CD4-positive, alpha-beta T cell treated with Interleukin-1 beta for 1 hour (primary cell): ENCODE measurements around the gene NFX1.
"Not testable (repeated sequence)": the region's sequence is repeated elsewhere in the genome, so short reads cannot be mapped to it uniquely, and the experiment has no call there.

Source experiments
- DNase-seq, 2 donors: peaks; one replicate each; pipeline ENCODE4 v3.0.0-alpha.2; 2020 to 2022

Gene NFX1

DNA sequence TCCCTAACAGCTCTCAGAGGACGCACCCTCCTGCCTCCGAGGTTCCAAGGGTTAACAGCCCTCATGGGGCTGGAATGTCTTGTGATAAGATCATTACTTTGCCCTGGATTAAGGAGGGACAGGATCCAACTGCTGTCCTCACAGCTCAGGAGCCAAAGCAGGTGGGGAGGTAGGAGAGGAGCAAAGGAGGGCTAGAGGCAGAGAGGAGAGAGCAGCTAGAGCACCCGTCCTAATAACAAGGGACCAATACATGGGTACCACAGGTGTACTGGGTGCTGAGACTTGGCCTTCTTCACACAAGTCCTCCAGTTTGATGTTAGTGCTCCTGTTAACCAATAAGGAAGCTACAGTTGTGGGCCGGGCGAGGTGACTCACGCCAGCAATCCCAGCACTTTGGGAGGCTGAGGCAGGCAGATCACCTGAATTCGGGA lies 102.3 kb downstream of the NFX1 start:
- DNase-seq, result not testable (repeated sequence)

- no peak for DNase-seq
These were observed 103.3 kb downstream of the NFX1 start for GRCh38 chr9:33393581-33393980.

GRCh38 chr9:33393986-33394385 lies 103.7 kb downstream of the NFX1 start:
- DNase-seq, result not testable (repeated sequence)

- not testable (repeated sequence) for DNase-seq
These were observed 105.0 kb downstream of the NFX1 start for GRCh38 chr9:33395159-33395879.

GRCh38 chr9:33397801-33398200 lies 107.5 kb downstream of the NFX1 start:
- not testable (repeated sequence) for DNase-seq

- not testable (repeated sequence) for DNase-seq
These were observed 108.7 kb downstream of the NFX1 start for GRCh38 chr9:33399047-33399446.

GRCh38 chr9:33401809-33402208 lies 111.5 kb downstream of the NFX1 start:
- not testable (repeated sequence) for DNase-seq

DNA sequence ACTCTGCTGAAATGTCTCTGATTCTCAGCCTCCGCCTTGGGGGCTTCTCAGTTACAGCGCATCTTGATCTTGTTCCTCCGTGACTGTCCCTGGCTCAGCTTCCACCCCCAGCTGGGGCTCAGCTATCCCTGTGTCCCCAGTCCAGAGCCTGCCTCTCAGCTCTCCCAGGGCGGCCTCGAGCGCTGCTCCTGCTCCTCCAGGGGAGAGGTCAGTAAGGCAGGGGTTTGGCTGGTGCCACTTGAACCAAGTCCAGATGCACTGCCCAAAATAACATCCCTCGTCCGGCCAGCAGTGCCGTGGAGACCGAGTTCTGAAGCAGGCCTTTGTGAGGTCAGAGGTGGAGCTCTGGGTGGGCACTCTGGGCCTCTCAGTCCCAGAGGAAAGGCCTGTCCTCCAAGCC lies 112.1 kb downstream of the NFX1 start, which contains the start of gene AQP7:
Gene AQP7, minus strand, starts transcription at position 198 of the 400 bp plus-strand sequence. CDS start 1,306 bp downstream, outside the sequence.
- not testable (repeated sequence) for DNase-seq

DNA sequence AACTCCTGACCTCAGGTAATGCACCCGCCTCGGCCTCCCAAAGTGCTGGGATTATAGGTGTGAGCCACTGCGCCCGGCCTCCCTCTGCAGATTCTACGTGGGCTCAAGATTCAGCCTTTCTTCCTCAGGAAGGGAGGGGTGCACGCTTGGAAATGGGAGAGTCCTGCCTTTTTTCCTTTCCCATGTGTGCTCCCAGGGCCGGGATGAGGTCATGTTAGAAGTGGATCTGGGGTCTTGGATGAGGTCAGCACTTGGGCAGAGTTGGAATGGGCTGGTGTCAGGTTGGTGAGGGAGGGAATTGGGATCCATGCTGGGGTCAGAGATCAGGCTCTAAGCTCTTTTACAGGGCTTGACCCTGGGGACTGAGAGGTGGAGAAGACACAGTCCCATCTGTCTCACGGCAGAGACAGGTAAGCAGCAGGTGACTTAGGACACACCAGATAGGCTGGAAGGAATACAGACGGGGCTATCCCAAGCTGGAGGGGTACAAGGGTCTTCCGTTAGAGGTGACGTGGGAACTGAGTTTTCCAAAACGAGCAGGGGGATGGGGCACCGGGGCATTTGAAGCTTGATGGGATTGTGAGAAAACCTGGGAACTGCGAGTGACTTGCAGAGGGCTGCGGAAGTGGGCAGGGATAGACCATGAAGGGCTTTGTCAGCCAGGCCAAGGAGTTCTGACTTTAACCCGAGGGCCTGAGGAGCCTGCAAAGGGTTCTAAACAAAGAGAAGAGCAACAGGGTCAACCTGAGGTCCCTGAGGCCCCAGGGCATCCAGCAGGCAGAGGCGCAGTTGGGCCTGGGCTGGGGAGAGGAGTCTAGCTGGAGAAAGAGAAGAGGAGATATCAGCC lies 113.8 kb downstream of the NFX1 start:
- DNase-seq, result no peak

GRCh38 chr9:33404788-33405362 lies 114.6 kb downstream of the NFX1 start:
- no peak for DNase-seq

GRCh38 chr9:33407061-33407460 lies 116.7 kb downstream of the NFX1 start:
- DNase-seq, result no peak

- DNase-seq, result no peak
These were observed 117.8 kb downstream of the NFX1 start for GRCh38 chr9:33408087-33408486.

- no peak for DNase-seq
These were observed 124.0 kb downstream of the NFX1 start for GRCh38 chr9:33414268-33414667.

- no peak for DNase-seq
These were observed 124.7 kb downstream of the NFX1 start for GRCh38 chr9:33414889-33415500.

DNA sequence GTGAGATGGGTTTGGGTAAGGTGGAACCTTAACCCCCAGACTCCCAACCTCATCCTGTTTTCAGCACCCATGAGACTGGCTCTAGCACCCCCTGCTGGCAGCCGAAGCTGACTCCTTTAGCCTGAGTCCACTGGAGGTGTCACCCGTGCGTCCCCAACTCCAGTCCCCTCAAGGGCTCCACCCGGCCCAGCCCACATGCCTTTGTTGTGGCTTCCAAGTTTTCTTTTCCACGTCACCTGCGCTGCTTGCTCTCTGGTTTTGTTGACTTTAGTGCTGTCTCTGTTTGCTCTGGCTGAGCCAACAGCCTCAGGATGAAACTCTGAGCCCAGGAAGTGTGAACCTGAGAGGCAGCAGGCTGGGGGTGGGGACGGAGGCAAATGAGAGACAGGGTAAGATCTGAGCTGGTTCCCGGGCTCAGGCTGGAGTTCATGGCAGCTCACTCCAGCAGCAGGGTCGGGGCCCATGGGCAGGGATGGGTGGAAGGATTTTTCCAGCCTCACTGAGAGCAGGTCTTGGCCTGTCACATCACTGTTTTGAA lies 125.3 kb downstream of the NFX1 start:
- peak; percentile 89 to 91 for DNase-seq

- peak; percentile 13 to 36 for DNase-seq
These were observed 126.7 kb downstream of the NFX1 start for GRCh38 chr9:33416996-33417395.

DNA sequence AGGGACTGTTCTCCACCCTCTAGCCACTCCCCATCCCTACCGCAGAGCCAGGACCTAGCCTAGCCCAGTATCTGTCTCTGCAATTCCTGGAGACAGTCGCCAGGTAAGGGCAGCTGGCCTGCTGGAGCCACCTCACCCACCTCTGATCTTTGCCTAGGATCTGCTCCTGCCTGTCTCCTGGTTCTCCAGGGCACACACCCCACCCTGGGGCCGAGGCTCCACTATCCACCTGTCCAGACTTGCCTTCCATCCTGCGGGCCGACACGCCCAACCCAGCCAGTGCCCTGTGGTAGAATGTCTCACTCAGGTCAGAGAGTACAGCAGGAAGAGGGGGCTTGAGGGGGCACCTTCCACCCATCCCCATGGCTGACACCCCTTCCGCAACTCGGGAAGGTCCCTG lies 127.8 kb downstream of the NFX1 start:
- no peak for DNase-seq

- no peak for DNase-seq
These were observed 129.5 kb downstream of the NFX1 start for GRCh38 chr9:33419708-33420303.
